Stimulated activated CD8-positive, alpha-beta memory T cell treated with anti-CD3 and anti-CD28 coated beads, Interleukin-4, amount 100 ng/mL, for 48 hours (primary cell): ENCODE results near the gene HOXA6.

Experiments used
- DNase-seq: peaks from one replicate; pipeline ENCODE4 v3.0.0-alpha.2; 2020

Gene HOXA6

GRCh38 chr7:27147199-27148030 is at the start of gene HOXA6:
Gene HOXA6, minus strand, starts transcription at chr7:27147774. Its CDS starts 25 bp downstream, at chr7:27147749.
- DNase-seq: no peak

GRCh38 chr7:27196287-27196767 is 48.8 kb upstream of the HOXA6 start:
- DNase-seq: peak; percentile 91

GRCh38 chr7:27194686-27195379 is 47.3 kb upstream of the HOXA6 start:
- DNase-seq: peak; percentile 16

- no peak for DNase-seq
Observed at GRCh38 chr7:27194002-27194352, 46.4 kb upstream of the HOXA6 start.

GRCh38 chr7:27193335-27194001 is 45.9 kb upstream of the HOXA6 start:
- peak; percentile 17 for DNase-seq

- DNase-seq: peak; percentile 28
Observed at GRCh38 chr7:27192546-27193334, 45.2 kb upstream of the HOXA6 start.

- peak; percentile 24 for DNase-seq
Observed at GRCh38 chr7:27191833-27192545, 44.4 kb upstream of the HOXA6 start.

GRCh38 chr7:27191161-27191731 is 43.7 kb upstream of the HOXA6 start:
- DNase-seq: peak; percentile 21

- peak; percentile 13 for DNase-seq
Observed at GRCh38 chr7:27189997-27190748, 42.6 kb upstream of the HOXA6 start.

GRCh38 chr7:27189295-27189996 is 41.9 kb upstream of the HOXA6 start:
- DNase-seq: peak; percentile 22

- peak; percentile 41 for DNase-seq
Observed at GRCh38 chr7:27188386-27189294, 41.1 kb upstream of the HOXA6 start.

- DNase-seq: peak; percentile 27
Observed at GRCh38 chr7:27187475-27188385, 40.2 kb upstream of the HOXA6 start.

- DNase-seq: peak; percentile 13
Observed at GRCh38 chr7:27186668-27187474, 39.3 kb upstream of the HOXA6 start.

GRCh38 chr7:27185854-27186667 is 38.5 kb upstream of the HOXA6 start:
- DNase-seq: no peak

GRCh38 chr7:27185013-27185853 is 37.7 kb upstream of the HOXA6 start, which contains the start of gene HOXA11:
Gene HOXA11, minus strand, starts transcription at chr7:27185232. Its CDS starts 88 bp downstream, at chr7:27185144.
- DNase-seq: peak; percentile 30
